Upper lobe of left lung (tissue), 4 donors: ENCODE data around the gene SNRPA1.

Source experiments
- EP300 ChIP-seq, 4 donors: sonication (generic); formaldehyde crosslinking; IDR thresholded peaks; one replicate each; pipeline ENCODE4 v1.5.1; 2017; ENCODE audit warnings: antibody characterized with exemption in 4 of 4, control low read depth in 2 of 4
- POLR2A ChIP-seq, 4 donors: fragments of 450-650 bp; IDR thresholded peaks; one replicate each; pipeline ENCODE4 v1.5.1; 2016 to 2017; ENCODE audit warnings: antibody characterized with exemption in 4 of 4, mild to moderate bottlenecking in 2 of 4
- POLR2AphosphoS5 ChIP-seq, 2 donors: sonication (generic); formaldehyde crosslinking; IDR thresholded peaks; one replicate each; pipeline ENCODE4 v1.5.1; 2017; ENCODE audit warnings: antibody characterized with exemption in 2 of 2
- TF ChIP-seq, protein P1 (sequence below), 6 experiments: fragments of 450-650 bp in 4 of 6; fragments of 200-600 bp in 2 of 6; sonication (generic) in 2 of 6; IDR thresholded peaks; one replicate each; pipeline ENCODE4 v1.5.1; 2016 to 2019; ENCODE audit warnings: antibody characterized with exemption in 6 of 6

DNA sequence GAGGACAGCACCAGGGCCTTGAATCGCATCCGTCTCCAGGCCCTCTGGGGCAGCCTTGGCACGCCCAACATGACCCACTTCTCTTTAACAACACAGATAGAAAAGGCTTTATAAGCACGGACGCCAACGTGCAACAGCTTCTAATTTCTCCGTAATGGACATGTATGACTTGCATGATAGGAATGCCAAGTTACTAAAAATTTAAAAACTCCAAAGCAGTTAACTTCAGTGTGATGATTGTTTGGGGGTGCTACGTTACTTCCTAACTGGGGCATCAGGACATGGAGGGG is 30.9 kb upstream of the SNRPA1 start:
- TF ChIP-seq, protein P1, sequence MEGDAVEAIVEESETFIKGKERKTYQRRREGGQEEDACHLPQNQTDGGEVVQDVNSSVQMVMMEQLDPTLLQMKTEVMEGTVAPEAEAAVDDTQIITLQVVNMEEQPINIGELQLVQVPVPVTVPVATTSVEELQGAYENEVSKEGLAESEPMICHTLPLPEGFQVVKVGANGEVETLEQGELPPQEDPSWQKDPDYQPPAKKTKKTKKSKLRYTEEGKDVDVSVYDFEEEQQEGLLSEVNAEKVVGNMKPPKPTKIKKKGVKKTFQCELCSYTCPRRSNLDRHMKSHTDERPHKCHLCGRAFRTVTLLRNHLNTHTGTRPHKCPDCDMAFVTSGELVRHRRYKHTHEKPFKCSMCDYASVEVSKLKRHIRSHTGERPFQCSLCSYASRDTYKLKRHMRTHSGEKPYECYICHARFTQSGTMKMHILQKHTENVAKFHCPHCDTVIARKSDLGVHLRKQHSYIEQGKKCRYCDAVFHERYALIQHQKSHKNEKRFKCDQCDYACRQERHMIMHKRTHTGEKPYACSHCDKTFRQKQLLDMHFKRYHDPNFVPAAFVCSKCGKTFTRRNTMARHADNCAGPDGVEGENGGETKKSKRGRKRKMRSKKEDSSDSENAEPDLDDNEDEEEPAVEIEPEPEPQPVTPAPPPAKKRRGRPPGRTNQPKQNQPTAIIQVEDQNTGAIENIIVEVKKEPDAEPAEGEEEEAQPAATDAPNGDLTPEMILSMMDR (IDR thresholded peaks at IDR 0.05), result no peak
- TF ChIP-seq POLR2A (IDR thresholded peaks at IDR 0.05) (no peak), POLR2AphosphoS5 (IDR thresholded peaks at IDR 0.05) (no peak), EP300 (IDR thresholded peaks at IDR 0.05) (no peak)
